Measurements from ENCODE around the gene INSM2.

INSM2 gene

GRCh38 chr14:35551081-35551480 lies 17.1 kb downstream of the INSM2 start:
- DNase-seq = no peak

DNA sequence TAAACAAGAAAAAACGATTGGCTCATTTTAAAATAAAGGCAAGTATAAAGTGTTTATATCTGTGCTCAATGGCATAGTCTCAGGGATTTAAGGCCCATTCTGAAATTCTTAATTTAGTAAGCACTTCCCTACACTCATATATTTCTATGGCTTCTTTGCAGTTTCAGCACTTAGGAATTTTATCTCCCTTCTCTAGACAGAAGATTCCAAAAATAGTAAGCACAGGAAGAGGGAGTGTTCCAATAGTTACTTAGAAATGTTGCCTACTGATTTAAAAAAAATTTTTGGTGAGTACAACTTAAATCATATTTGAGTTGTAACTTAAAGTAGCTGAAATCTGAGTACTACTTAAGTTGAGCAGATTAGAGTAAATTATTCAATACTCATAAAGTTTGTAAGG lies 19.8 kb downstream of the INSM2 start:
- DNase-seq = no peak

DNA sequence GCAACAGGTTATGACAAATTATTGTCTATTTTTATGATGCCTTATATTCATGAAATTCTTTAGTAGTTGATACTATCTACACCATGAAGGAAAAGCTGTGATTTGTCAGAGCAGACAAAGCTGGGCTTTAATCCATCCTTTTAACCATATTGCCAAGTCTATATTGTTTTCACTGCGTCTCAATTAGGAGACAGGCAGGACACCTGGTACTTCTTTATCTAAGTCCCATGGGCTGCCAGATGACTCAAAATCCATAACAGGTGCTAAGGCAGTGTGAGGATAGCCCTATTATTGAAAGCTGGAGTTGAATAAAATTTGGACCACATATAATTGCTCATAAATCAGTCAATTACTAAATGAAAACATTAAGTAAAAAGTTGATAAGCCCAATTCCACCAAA lies 22.6 kb downstream of the INSM2 start:
- no peak for DNase-seq

GRCh38 chr14:35557221-35557747 lies 23.3 kb downstream of the INSM2 start:
- DNase-seq = no peak

DNA sequence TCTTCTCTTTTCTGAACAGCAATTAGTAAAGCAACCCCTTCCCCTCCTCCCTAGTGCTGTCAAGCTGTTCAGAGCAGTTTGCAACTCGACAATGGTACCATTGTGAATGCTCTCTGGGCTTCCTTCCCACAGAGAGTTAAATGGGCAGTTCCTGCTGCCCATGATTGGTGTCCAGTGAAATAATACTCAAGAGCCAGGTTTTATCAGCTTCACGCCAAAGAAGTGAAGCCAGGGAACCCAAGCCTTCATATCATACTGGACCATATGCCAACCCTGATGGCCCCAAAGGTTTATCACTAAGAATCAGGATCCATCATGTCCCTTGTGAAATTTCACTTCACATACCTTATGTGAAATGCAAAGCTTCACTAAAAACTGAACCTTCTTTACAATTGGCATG lies 24.7 kb downstream of the INSM2 start:
- no peak for DNase-seq

DNA sequence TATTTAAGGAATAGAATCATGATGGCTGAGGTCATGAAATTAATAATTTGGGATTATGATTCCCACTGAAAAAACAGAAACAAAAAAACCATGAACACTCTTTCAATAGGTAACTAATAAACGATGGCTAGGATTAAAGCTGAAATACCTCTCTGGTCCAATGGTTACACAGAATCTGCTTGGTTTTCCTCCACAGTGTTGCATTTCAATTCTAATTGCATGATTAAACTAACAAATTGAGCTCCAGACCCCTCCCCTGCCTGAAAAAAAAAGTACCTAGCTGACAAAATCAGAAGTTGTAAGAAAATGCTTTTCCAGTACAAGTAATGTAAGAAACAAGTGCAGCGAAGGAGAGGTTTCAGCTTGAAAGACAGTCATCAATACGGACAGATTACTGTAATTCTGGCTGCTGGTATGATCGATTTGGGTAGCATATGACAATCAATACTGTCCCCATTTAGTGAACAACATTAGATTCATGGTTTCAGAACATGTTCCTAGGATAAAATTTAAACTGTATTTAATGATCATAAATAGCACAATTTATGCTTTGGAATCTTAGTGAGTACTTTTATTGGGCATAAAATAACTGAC lies 32.0 kb downstream of the INSM2 start:
- no peak for DNase-seq

GRCh38 chr14:35571598-35571997 lies 37.6 kb downstream of the INSM2 start:
- no peak for DNase-seq

GRCh38 chr14:35573911-35574310 lies 39.9 kb downstream of the INSM2 start:
- DNase-seq = no peak

GRCh38 chr14:35576260-35576659 lies 42.3 kb downstream of the INSM2 start:
- no peak for DNase-seq

- no peak for DNase-seq
Measured at GRCh38 chr14:35576856-35577255, 42.9 kb downstream of the INSM2 start.

DNA sequence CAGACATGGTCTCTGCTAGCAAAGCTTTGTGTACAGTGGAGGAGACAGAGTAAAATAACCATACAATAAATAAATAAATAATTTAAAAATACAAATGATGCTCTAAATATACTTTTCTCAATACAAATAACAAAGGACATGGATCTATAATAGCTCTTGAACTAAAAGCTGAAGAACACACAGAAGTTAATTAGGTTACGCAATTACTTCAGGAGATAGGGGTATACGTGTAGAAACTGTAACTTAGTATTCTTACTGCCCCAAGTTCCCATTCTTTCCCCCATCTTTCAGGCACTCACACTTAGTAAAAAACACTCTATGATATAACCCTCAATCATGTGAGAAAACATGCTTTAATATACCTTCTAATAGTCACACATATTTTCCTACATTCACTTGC lies 44.2 kb downstream of the INSM2 start:
- DNase-seq = no peak

DNA sequence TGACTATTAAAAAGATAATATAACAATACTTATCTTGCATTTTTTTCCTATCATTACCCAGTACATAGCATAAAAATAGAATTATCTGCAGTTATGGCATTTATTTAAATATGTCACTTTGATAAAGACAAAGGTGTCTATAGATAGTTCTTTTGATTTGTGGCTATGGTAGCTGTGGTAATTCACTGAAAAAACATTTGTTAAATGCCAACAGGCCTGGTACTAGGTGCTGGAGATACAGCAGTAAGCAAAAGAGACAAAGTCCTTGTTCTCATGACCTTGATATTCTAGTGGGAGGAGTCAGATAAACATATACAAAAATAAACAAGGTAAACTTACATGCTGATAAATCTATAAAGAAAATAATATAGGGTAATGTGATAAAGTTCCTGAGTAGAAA lies 44.7 kb downstream of the INSM2 start:
- DNase-seq = no peak

Data from activated CD4-positive, alpha-beta T cell treated with anti-CD3 and anti-CD28 coated beads, Interleukin-2, amount 50 U/mL, for 16 hours (primary cell).